Measurements from ENCODE around the gene LHX3.

Gene LHX3

DNA sequence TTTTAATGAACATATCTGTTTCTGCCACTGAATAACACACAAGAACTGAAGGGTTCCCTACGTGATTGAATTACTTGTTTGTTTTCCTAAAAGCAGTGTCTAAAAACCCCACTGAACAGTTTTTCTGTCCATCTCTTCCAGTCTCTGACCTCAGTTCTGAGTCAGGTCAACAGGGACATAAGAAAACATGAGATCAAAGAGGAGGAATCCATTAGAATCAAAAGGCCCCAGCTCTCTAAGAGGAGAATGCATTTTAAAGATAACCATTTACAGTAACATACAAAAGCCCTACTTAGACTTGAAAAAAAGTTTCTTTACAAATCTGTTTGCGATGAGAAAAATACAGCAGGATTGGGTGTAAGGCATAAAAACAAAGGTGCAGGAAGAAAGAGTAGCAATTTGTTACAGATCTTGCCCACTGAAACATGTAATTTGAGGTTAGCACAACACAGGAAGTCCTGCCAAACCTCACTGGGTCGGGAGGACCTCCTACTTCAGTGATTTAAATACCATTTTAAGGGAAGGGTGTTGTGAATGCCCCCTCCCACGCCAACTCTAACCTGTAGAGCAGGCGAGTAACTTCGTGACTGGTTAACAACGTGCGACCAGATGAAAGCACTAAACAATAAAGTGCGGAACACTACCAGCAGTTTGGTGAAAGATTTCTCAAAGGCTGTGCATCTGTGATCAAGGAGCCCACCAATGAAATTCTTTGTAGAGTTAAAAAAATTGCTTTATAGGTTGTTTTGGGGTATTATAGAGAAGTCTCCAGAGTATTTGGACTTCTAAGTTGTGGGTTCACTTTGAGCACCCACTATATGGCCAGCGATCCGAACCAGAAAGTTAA, 39.4 kb upstream of the LHX3 start:
- no peak for TF ChIP-seq POLR2AphosphoS5 (IDR thresholded peaks at IDR 0.05; ENCODE audit: low read depth)
- TF ChIP-seq CTCF (IDR thresholded peaks at IDR 0.05; ENCODE audit: insufficient read depth, low read length): no peak
- no peak for TF ChIP-seq REST (IDR thresholded peaks at IDR 0.05; ENCODE audit: insufficient replicate concordance, low read depth)
- TF ChIP-seq SPI1 (IDR thresholded peaks at IDR 0.05; ENCODE audit: borderline replicate concordance, low read depth): no peak
- TF ChIP-seq GABPA (IDR thresholded peaks at IDR 0.05; ENCODE audit: low read depth): no peak
- peak overlapping the region; percentile 82 for H3K4me3 ChIP-seq (replicated peaks; ENCODE audit: insufficient read depth, low read length)
- peak in 1 of 2 experiments; percentile 44 for DNase-seq (ENCODE audit: low read depth in 1 of 2, low spot score in 1 of 2)
- H3K27me3 ChIP-seq (ENCODE audit: insufficient read depth, poor library complexity, severe bottlenecking): no peaks in the 10 kb centered on the region
- H3K27ac ChIP-seq (replicated peaks): peak overlapping the region; percentile 69

DNA sequence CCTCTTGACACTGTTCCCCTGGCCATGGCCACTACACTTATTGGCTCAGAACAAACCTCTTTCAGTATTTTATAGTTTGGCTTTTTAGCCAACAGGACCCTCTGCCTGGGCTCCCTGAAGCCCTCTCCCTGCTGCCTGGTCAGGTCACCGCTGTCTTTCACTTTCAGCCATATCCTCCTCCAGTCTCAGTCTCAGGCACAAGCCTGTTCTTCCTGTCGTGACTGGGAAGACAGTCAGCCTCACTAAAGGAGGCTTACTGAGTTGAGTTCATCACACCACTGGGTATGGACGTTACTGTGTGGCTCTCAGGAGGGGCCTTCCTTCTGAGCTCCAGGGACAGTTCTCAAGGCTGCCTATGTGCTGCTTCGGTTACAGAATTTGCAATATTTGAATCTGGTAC, 38.7 kb upstream of the LHX3 start:
- no peak overlapping the region for H3K4me3 ChIP-seq (replicated peaks; ENCODE audit: insufficient read depth, low read length)
- no peak for TF ChIP-seq REST (IDR thresholded peaks at IDR 0.05; ENCODE audit: insufficient replicate concordance, low read depth)
- no peaks in the 10 kb centered on the region for H3K27me3 ChIP-seq (ENCODE audit: insufficient read depth, poor library complexity, severe bottlenecking)
- DNase-seq (ENCODE audit: low read depth in 1 of 2, low spot score in 1 of 2): no peak
- no peak overlapping the region for H3K27ac ChIP-seq (replicated peaks)

DNA sequence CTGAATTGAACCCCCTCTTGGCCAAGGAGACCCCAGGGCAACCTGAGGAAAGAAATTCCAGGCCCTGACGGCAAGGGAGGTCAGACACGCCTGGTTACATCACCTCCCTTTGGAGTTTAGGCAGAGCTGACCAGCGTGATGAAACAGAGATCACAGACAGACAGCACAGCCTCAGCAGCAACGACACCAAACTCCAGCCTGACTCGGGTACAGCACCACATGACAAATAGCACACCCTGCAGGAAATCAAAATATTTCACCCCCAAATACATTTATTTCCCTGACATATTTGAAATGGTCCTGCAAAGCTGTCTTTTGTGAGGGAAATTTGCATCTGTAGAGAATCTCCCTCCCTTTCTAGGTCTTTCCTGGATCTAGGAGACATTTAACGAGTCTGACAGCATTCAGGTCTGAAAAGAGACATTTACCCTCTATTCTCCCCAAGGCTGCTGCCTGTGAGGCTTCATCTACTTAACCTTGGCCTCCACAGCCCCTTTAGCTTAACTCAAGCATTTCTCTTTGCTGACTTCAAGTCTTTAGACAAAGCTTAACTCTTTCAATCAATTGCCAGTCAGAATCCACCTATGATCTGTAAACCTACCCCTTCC, 38.1 kb upstream of the LHX3 start:
- TF ChIP-seq SPI1 (IDR thresholded peaks at IDR 0.05; ENCODE audit: borderline replicate concordance, low read depth): no peak
- no peak for TF ChIP-seq GABPA (IDR thresholded peaks at IDR 0.05; ENCODE audit: low read depth)
- peak; percentile 34 for TF ChIP-seq REST (IDR thresholded peaks at IDR 0.05; ENCODE audit: insufficient replicate concordance, low read depth)
- no peak for TF ChIP-seq CTCF (IDR thresholded peaks at IDR 0.05; ENCODE audit: insufficient read depth, low read length)
- TF ChIP-seq POLR2AphosphoS5 (IDR thresholded peaks at IDR 0.05; ENCODE audit: low read depth): no peak
- peak in 1 of 2 experiments; percentile 32 for DNase-seq (ENCODE audit: low read depth in 1 of 2, low spot score in 1 of 2)
- Histone ChIP-seq H3K27me3 (ENCODE audit: insufficient read depth, poor library complexity, severe bottlenecking) (no peaks in the 10 kb centered on the region), H3K27ac (replicated peaks) (no peak overlapping the region), H3K4me3 (replicated peaks; ENCODE audit: insufficient read depth, low read length) (no peak overlapping the region)
